Activated CD4-positive, CD25-positive, alpha-beta regulatory T cell treated with anti-CD3 and anti-CD28 coated beads, Interleukin-2, amount 50 U/mL, for 24 hours (primary cell): ENCODE measurements around the gene SIK3.
"Not testable (repeated sequence)": the region's sequence is repeated elsewhere in the genome, so short reads cannot be mapped to it uniquely, and the experiment has no call there.

Experiments
- ATAC-seq, 2 donors: fragments of 150-1000 bp; cut with Tn5 transposase; one replicate each; pipeline ENCODE4 v1.10.0; 2021; ENCODE audit warnings: mild to moderate bottlenecking in 1 of 2, moderate library complexity in 1 of 2

The SIK3 gene

DNA sequence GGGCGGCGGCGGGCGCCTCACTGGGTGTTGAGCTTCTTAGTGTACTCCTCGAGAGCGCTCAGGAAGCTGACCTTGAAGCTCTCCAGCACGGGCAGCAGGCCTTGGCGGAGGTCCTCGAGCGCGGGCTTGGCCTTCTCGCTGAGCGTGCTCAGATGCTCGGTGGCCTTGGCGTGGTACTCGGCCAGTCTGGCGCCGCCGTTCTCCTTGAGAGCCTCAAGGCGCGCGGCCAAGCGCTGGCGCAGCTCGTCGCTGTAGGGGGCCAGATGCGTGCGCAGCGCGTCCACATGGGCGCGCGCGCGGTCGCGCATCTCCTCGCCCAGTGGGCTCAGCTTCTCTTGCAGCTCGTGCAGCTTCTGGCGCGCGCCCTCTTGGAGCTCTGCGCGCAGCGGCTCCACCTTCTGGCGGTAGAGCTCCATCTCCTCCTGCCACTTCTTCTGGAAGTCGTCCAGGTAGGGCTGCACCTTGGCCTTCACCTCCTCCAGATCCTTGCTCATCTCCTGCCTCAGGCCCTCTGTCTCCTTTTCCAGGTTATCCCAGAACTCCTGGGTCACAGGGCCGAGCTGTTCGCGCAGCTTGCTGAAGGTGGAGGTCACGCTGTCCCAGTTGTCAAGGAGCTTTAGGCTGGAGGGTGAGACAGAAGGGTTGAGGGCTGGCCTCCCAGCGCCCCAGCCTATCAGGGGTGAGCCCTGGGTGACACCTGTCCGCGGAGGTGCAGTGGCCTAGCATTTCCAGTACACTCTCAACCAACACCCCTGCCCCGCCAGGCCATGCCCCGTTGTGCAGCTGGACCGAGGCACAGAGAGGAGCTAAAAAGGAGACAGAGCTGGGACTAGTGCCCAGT, 262.2 kb downstream of the SIK3 start:
- ATAC-seq, result peak; percentile 89 to 90

- ATAC-seq, result no peak
Observed at GRCh38 chr11:116835042-116835772, 263.0 kb downstream of the SIK3 start.

- ATAC-seq, result not testable (repeated sequence)
Observed at GRCh38 chr11:116834535-116835041, 263.6 kb downstream of the SIK3 start.

GRCh38 chr11:116833816-116834534, 264.3 kb downstream of the SIK3 start:
- ATAC-seq, result no peak

- ATAC-seq, result no peak
Observed at GRCh38 chr11:116833491-116833815, 264.8 kb downstream of the SIK3 start.

- ATAC-seq, result no peak
Observed at GRCh38 chr11:116832350-116833290, 265.6 kb downstream of the SIK3 start.

DNA sequence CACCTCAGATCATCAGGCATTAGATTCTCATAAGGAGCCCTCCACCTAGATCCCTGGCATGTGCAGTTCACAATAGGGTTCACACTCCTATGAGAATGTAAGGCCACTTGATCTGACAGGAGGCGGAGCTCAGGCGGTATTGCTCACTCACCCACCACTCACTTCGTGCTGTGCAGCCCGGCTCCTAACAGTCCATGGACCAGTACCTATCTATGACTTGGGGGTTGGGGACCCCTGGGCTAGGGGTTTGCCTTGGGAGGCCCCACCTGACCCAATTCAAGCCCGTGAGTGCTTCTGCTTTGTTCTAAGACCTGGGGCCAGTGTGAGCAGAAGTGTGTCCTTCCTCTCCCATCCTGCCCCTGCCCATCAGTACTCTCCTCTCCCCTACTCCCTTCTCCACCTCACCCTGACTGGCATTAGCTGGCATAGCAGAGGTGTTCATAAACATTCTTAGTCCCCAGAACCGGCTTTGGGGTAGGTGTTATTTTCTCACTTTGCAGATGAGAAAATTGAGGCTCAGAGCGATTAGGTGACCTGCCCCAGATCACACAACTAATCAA, 266.4 kb downstream of the SIK3 start:
- ATAC-seq, result no peak

DNA sequence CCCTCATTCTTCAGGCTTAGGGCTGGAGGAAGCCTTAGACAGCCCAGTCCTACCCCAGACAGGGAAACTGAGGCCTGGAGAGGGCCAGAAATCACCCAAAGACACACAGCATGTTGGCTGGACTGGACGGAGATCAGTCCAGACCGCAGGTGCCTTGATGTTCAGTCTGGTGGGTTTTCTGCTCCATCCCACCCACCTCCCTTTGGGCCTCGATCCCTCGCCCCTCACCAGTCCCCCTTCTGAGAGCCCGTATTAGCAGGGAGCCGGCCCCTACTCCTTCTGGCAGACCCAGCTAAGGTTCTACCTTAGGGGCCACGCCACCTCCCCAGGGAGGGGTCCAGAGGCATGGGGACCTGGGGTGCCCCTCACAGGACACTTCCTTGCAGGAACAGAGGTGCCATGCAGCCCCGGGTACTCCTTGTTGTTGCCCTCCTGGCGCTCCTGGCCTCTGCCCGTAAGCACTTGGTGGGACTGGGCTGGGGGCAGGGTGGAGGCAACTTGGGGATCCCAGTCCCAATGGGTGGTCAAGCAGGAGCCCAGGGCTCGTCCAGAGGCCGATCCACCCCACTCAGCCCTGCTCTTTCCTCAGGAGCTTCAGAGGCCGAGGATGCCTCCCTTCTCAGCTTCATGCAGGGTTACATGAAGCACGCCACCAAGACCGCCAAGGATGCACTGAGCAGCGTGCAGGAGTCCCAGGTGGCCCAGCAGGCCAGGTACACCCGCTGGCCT, 267.9 kb downstream of the SIK3 start:
- no peak for ATAC-seq

GRCh38 chr11:116829525-116830183, 268.6 kb downstream of the SIK3 start, which contains the start of gene APOC3:
APOC3 (plus strand) TSS chr11:116829907; CDS start chr11:116830583, 676 bp downstream.
- no peak for ATAC-seq

- no peak for ATAC-seq
Observed at GRCh38 chr11:116828632-116829524, 269.4 kb downstream of the SIK3 start.

- ATAC-seq, result no peak
Observed at GRCh38 chr11:116827461-116827860, 270.8 kb downstream of the SIK3 start.

DNA sequence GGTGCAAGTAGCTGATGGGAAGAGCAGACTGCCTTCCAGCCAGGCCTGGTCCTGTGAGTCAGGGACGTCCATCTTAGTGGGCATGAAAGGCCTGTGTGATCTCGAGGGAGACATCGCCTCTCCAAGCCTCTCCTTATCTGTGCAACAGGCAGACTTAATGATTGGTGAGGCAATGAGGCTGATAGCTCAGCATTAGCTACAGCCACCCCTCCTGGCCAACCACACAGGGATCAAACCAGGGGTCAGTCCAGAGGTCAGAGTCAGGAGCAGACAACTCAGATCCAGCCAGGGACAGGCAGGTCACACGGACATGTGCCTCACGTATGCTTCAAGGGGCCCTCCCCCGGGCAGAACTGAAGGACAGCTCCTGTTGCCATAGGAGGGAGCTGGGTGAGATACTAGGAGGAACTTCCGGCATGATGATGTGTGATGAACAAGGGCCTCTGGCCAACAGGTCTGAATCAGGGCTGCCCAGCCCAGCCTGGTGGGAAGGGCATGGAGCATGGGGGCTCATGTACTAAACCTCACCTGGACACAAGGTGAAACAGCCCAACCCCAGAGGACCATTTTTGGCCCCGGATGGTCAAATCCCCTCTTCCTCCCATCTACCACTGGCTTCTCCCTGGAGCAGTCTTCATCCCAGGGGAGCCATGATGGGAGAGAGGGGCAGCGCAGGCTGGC, 271.3 kb downstream of the SIK3 start:
- no peak for ATAC-seq

DNA sequence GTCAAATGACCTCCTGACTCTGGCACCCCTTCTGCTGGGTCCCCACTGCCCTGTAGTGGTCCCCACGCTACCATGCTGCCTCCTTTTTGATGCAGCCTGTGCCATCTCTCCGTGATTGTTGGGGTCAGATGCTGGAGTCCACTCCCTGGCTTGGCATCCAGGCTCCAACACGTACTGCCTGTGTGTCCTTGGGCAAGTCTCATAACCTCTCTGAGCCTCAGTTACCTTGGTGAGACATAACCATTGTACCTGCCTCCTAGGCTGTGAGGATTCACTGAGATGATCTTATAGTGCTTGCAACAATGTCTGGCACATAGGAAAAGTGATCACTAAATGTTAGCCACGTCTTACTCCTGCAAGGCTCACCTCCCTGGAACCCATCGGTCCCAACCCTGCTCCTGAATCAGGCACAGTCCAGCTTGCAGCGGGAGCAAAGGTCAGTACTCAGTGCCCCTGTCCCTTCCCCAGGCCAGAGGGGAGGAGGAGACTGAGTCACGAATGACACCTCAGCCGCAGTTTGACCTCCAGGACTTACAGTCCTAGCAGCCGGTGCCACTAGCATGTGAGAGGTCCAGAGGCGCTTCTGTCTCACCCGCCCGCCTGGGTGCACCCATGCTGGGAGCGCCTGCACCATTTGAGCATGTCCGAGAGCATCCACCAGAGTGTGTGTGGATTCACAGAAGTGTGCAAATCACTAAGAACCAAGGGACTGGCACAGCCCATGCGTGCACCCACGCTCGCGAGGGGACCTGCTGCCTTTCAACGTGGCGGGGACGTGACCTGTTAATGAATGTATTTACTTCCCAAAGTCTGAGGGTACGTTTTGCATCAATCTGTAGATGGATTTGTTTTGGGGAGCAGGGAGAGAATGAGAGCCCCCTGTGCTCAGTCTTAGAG, 272.1 kb downstream of the SIK3 start:
- no peak for ATAC-seq

DNA sequence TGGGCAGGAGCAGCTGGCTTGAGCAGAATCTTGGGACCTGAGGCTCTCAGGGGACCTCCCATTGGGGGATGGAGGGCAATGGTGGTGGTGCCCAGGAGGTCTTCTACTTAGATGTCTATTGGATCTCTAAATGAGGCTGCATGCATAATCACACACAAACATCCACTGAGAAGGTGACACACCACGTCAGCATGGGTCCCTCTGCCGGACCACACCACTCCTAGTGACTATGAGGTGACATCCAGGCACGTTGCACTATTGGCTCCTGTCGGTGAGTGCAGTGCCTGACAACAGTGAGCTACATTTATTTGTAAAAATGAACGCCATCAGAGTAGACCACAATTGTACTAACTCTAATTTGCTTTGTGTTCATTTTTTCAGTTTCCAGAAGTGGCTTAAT, 272.8 kb downstream of the SIK3 start:
- ATAC-seq, result no peak

DNA sequence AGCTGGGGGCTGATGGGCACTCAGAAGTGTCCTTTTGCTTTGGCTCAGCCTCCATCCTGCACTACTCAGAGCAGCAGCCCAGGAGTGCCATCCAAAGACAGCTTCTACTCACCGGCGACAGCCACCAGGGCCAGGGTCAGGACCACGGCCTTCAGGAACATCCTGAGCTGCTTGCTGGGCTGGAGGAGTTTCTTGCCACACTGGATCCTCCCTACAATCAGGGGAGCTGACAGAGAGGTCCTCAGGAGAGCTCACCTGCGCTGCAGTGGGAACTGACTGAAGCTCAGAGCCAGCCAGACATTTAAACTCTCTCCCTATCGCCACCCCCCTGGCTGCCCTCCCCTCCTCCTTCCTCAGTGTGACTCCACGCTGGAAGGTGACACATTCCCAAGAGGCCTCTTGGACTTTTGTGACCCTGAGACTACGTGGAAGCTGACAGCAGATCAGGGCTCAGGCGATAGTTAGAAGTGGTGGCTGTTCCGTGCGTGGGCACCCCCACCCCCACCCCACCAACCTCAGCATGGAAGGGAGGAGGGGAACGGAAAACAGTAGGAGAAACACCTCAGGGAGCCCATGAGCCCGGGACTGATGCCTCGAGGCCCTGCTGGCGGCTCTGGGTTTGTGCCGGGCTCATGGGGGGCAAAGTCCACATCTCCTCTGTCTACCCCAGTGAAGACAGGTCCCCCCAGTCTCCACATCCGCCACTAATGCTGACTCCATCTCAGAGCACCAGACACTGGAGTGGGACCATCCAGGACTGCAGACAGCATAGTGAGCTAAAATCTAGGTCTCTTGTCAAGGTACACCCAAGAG, 275.0 kb downstream of the SIK3 start, which contains the start of gene APOA4:
TSS of gene APOA4 (minus strand) at position 274 of the 813 bp plus-strand sequence. CDS start at position 161, 113 bp downstream.
- ATAC-seq, result no peak

GRCh38 chr11:116822575-116822974, 275.7 kb downstream of the SIK3 start:
- ATAC-seq, result no peak
